ENCODE data around the gene L3MBTL4. TPM values are rescaled to one million over a fixed set of nuclear protein-coding genes. Genes with fewer than 3 reads are reported as not detected.

L3MBTL4 gene
- total and polyA plus RNA-seq, 9 of the 15 experiments (the other 6 are each of a cell fraction or from before 2014, with no cell fraction given): not detected

- Histone ChIP-seq H3K27ac (ENCODE audit: extremely low read depth, low read depth, low read length) (no peak overlapping the region), H3K36me3 (ENCODE audit: control insufficient read depth, insufficient read depth, low read length) (no peaks in the 10 kb centered on the region), H3K79me2 (ENCODE audit: control insufficient read depth, insufficient read depth, low read length) (no peaks in the 10 kb centered on the region), H2AFZ (ENCODE audit: low read depth, low read length) (no peak overlapping the region), H3K27me3 (ENCODE audit: control insufficient read depth in 2 of 2, insufficient read depth in 2 of 2, low read length in 2 of 2) (no peaks in the 10 kb centered on the region), H4K20me1 (replicated peaks; ENCODE audit: control insufficient read depth, insufficient read depth, low read length) (no peaks in the 10 kb centered on the region), H3K9me1 (ENCODE audit: control insufficient read depth, insufficient read depth, low read length) (no peaks in the 10 kb centered on the region), H3K4me3 (no peak overlapping the region), H3K9ac (ENCODE audit: insufficient read depth in 1 of 2, low read depth in 2 of 2, low read length in 2 of 2) (no peak overlapping the region), H3K9me3 (replicated peaks; ENCODE audit: control insufficient read depth, insufficient read depth, low read depth, low read length) (no peaks in the 10 kb centered on the region), H3K4me2 (ENCODE audit: insufficient read depth, low read length) (no peak overlapping the region), H3K4me1 (replicated peaks in 1 of 2; ENCODE audit: control insufficient read depth in 2 of 2, insufficient read depth in 2 of 2, low read length in 2 of 2) (no peaks in the 10 kb centered on the region)
- TF ChIP-seq ZNF217 (CRISPR knock-in tag; IDR thresholded peaks at IDR 0.05): no peak
- no peak for TF ChIP-seq IRF2 (CRISPR knock-in tag; IDR thresholded peaks at IDR 0.05)
- no peak for TF ChIP-seq MTA2 (IDR thresholded peaks at IDR 0.05; ENCODE audit: low read depth)
- no peak for TF ChIP-seq CREBBP (IDR thresholded peaks at IDR 0.05; ENCODE audit: low read depth, low read length)
- TF ChIP-seq, protein P1, sequence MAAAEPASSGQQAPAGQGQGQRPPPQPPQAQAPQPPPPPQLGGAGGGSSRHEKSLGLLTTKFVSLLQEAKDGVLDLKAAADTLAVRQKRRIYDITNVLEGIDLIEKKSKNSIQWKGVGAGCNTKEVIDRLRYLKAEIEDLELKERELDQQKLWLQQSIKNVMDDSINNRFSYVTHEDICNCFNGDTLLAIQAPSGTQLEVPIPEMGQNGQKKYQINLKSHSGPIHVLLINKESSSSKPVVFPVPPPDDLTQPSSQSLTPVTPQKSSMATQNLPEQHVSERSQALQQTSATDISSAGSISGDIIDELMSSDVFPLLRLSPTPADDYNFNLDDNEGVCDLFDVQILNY (CRISPR knock-in tag; IDR thresholded peaks at IDR 0.05): no peak
- TF ChIP-seq ZNF253 (CRISPR knock-in tag; conservative IDR thresholded peaks at IDR 0.05): no peak
- TF ChIP-seq, protein P2, sequence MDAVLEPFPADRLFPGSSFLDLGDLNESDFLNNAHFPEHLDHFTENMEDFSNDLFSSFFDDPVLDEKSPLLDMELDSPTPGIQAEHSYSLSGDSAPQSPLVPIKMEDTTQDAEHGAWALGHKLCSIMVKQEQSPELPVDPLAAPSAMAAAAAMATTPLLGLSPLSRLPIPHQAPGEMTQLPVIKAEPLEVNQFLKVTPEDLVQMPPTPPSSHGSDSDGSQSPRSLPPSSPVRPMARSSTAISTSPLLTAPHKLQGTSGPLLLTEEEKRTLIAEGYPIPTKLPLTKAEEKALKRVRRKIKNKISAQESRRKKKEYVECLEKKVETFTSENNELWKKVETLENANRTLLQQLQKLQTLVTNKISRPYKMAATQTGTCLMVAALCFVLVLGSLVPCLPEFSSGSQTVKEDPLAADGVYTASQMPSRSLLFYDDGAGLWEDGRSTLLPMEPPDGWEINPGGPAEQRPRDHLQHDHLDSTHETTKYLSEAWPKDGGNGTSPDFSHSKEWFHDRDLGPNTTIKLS (IDR thresholded peaks at IDR 0.05; ENCODE audit: borderline replicate concordance, low read depth): no peak
- no peak for TF ChIP-seq RBM14 (IDR thresholded peaks at IDR 0.05; ENCODE audit: borderline replicate concordance, insufficient read depth, low read depth, low read length)
- no peak for TF ChIP-seq ZNF24 (IDR thresholded peaks at IDR 0.05)
- no peak for TF ChIP-seq E2F4 (CRISPR knock-in tag; IDR thresholded peaks at IDR 0.05; ENCODE audit: low read depth)
- TF ChIP-seq NFYB (IDR thresholded peaks at IDR 0.05; ENCODE audit: extremely low read depth, insufficient read length): no peak
- TF ChIP-seq TRIM28 (IDR thresholded peaks at IDR 0.05): no peak
- no peak for TF ChIP-seq NCOR1 (IDR thresholded peaks at IDR 0.05)
- TF ChIP-seq GABPB1 (CRISPR knock-in tag; IDR thresholded peaks at IDR 0.05): no peak
- no peak for TF ChIP-seq NFE2 (IDR thresholded peaks at IDR 0.05; ENCODE audit: low read depth)
- TF ChIP-seq SMARCC2 (IDR thresholded peaks at IDR 0.05; ENCODE audit: low read depth): no peak
- no peak for TF ChIP-seq COPS2 (conservative IDR thresholded peaks at IDR 0.05)
- TF ChIP-seq FOS (IDR thresholded peaks at IDR 0.05; ENCODE audit: extremely low read depth, insufficient read length): no peak
- in situ Hi-C loops (cut with MboI): no loop called here
- 2% methylated on average over 3 of the region's 3 CpGs for WGBS (ENCODE audit: insufficient coverage, low coverage, missing lambda C conversion rate)
- BruUV-seq (replicated peaks): no TSS peak
- intact Hi-C loops (cut with micrococcal nuclease): no loop called here
- DNase-seq (ENCODE audit: extremely low read depth in 1 of 4, low spot score in 3 of 4) (no peak), ATAC-seq (no peak), FAIRE-seq (no peak)
- CTCF ChIA-PET (ENCODE audit: low intra/inter-chr PET ratio): no interaction called here
- POLR2A ChIA-PET: no interaction called here
Measured at GRCh38 chr18:5973099-5973498, 441.6 kb downstream of the L3MBTL4 start.

Measured in K562 (cell line).